ENCODE measurements around the gene CA5A.

CA5A gene

DNA sequence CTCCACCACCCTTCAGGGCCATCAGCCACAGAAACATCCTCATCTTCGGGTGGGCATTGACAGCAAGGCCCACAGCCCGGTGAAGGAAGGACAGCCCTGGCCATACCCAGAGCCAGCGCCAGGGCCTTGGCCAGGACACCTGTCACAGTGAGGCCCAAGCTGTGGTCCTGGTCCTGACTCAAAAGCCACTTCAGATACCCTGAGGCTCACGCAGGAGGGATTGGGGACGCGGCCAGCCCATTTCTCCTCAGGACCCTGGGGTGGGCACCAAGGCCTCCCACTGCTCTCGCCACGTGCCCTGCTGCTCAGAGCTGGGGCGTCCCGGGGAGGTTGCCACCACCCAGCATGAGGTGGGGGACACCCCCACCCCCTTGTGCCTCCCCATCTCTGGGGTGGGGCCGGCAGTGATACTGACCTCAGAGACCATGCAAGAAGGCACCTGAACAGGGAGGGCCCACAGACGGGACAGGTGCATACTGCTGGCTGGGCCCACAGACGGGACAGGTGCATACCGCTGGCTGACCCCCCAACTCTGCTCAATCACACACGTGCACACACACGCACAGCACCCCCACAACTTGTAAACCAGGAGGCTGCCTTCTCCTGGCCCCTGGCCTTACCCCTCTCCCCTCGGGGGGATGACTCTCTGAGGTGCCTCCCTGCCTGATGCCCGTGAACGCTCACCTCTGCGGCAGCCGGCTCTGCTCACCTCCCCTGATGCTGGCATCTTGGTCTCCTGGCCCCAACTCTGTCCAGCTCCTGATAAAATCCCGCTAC lies 81.2 kb downstream of the CA5A start:
- Histone ChIP-seq H2BK15ac (replicated peaks; ENCODE audit: low read depth) (no peak overlapping the region), H2BK120ac (ENCODE audit: low read depth, low read length) (no peak overlapping the region), H3K4me2 (ENCODE audit: low read length) (no peak overlapping the region), H4K5ac (ENCODE audit: low read length) (no peak overlapping the region), H2AK5ac (ENCODE audit: low read length) (no peak overlapping the region), H2BK5ac (ENCODE audit: low read length) (no peak overlapping the region), H3K27ac (ENCODE audit: low read depth, low read length) (peak overlapping the region; percentile 13), H3K4ac (ENCODE audit: low read depth, low read length) (no peak overlapping the region), H3K36me3 (ENCODE audit: control insufficient read depth, insufficient read depth, low read length) (peaks cover 10% of the 10 kb centered on the region), H3K79me2 (ENCODE audit: control insufficient read depth, insufficient read depth, low read length) (peaks cover 84% of the 10 kb centered on the region), H3K23ac (ENCODE audit: low read length) (no peak overlapping the region), H3K4me3 (ENCODE audit: low read length) (no peak overlapping the region), H3K79me1 (ENCODE audit: low read length) (peaks cover 11% of the 10 kb centered on the region), H3K27me3 (ENCODE audit: insufficient read depth, low read length, poor library complexity) (no peaks in the 10 kb centered on the region), H3K56ac (ENCODE audit: low read length) (peak overlapping the region; percentile 30), H4K8ac (ENCODE audit: low read depth, low read length) (no peak overlapping the region), H3K18ac (ENCODE audit: low read length) (no peak overlapping the region), H3K9ac (ENCODE audit: low read length) (no peak overlapping the region), H3K4me1 (ENCODE audit: control insufficient read depth, low read depth, low read length) (peaks cover 10% of the 10 kb centered on the region)
- no peak for DNase-seq
- WGBS (ENCODE audit: extremely low coverage, insufficient coverage, low lambda C conversion rate), result no CpG with 5 or more reads among the region's 22 CpGs

DNA sequence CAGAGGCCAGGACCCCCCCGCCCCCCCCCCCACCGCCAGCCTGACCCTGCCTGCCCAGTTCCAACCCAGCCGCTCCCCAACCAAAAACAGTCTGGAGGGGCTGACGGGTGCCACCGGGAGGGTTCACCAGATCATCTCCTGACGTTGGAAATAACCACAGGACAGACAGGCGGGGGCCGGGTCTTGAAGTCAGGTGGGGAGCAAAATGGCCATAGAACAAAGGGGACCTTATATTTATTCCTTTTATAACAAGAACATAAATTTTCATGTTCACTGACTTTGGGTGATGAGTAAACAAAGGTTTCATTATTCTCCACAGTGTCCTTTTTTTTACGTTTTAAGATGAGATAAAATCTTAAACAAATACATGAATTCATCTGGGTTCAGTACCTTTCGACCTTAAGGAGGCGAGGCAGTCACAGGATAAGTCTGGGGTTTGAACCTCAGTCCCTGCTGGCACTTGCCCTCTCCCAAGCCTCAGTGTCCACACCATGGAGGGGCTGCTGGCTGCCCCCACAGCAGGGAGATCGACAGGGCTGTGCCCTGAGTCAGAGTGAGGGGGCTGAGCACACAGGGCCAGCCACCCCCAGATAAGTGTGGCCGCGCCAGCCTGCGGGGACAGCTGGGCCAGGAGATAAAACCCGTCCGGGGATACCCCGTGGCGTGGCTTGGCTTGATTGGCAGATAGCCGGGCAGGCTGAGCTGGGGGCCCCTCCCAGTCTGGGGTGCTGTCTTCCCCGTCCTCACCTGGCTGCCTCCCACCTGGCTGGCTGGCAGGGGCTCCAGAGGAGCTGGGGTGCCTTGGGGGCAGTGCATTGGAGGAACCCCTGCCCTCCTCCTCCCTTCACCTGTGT lies 82.0 kb downstream of the CA5A start:
- peaks cover 12% of the 10 kb centered on the region for H3K36me3 ChIP-seq (ENCODE audit: control insufficient read depth, insufficient read depth, low read length)
- H3K4me2 ChIP-seq (ENCODE audit: low read length), result no peak overlapping the region
- H3K79me1 ChIP-seq (ENCODE audit: low read length), result peaks cover 13% of the 10 kb centered on the region
- peaks cover 10% of the 10 kb centered on the region for H3K4me1 ChIP-seq (ENCODE audit: control insufficient read depth, low read depth, low read length)
- no peak overlapping the region for H3K4me3 ChIP-seq (ENCODE audit: low read length)
- no peak for DNase-seq
- H2AK5ac ChIP-seq (ENCODE audit: low read length), result no peak overlapping the region
- H3K9ac ChIP-seq (ENCODE audit: low read length), result peak overlapping the region; percentile 52
- H2BK15ac ChIP-seq (replicated peaks; ENCODE audit: low read depth), result no peak overlapping the region
- H3K18ac ChIP-seq (ENCODE audit: low read length), result peak overlapping the region; percentile 29
- no CpG with 5 or more reads among the region's 21 CpGs for WGBS (ENCODE audit: extremely low coverage, insufficient coverage, low lambda C conversion rate)
- no peaks in the 10 kb centered on the region for H3K27me3 ChIP-seq (ENCODE audit: insufficient read depth, low read length, poor library complexity)
- H2BK5ac ChIP-seq (ENCODE audit: low read length), result no peak overlapping the region
- peak overlapping the region; percentile 52 for H3K56ac ChIP-seq (ENCODE audit: low read length)
- no peak overlapping the region for H3K23ac ChIP-seq (ENCODE audit: low read length)
- H4K8ac ChIP-seq (ENCODE audit: low read depth, low read length), result no peak overlapping the region
- peaks cover 86% of the 10 kb centered on the region for H3K79me2 ChIP-seq (ENCODE audit: control insufficient read depth, insufficient read depth, low read length)
- no peak overlapping the region for H3K4ac ChIP-seq (ENCODE audit: low read depth, low read length)
- H4K5ac ChIP-seq (ENCODE audit: low read length), result no peak overlapping the region
- no peak overlapping the region for H2BK120ac ChIP-seq (ENCODE audit: low read depth, low read length)
- H3K27ac ChIP-seq (ENCODE audit: low read depth, low read length), result peak overlapping the region; percentile 13

DNA sequence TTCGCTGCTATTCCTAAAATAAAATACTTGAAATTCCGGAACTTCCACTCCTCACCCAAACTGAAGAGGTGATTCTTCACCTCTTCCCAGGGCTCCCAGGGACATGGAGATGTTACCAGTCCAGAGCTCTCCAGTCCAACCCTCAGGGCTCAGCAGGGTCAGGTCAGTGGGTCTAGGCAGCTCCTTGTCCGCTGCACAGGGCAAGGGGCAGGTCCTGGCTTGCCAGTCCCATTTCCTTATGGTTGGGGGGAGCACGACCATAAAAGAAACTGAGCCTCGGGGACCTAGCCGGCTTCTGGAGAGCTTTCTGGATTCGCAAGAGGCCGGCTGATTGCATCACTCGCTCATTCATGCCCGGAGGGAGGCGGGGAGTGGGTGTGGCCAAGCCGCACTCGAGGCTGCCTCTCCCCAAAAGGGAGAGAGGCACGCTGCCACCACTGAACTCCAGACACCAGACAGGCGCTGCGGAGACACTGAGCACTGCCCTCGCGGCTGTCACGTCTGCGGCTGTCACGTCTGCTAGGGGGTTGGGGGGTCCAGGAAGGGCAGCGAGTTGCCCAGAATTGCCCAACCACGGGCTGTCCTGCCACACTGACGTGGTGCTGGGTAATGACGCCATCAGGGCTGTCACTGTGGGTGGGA lies 82.8 kb downstream of the CA5A start:
- Histone ChIP-seq H4K8ac (ENCODE audit: low read depth, low read length) (peak overlapping the region; percentile 41), H3K56ac (ENCODE audit: low read length) (peak overlapping the region; percentile 94), H3K4ac (ENCODE audit: low read depth, low read length) (peak overlapping the region; percentile 96), H3K27me3 (ENCODE audit: insufficient read depth, low read length, poor library complexity) (no peaks in the 10 kb centered on the region), H3K18ac (ENCODE audit: low read length) (peak overlapping the region; percentile 91), H3K79me1 (ENCODE audit: low read length) (peaks cover 13% of the 10 kb centered on the region), H2AK5ac (ENCODE audit: low read length) (no peak overlapping the region), H3K9ac (ENCODE audit: low read length) (peak overlapping the region; percentile 80), H3K23ac (ENCODE audit: low read length) (no peak overlapping the region), H3K79me2 (ENCODE audit: control insufficient read depth, insufficient read depth, low read length) (peaks cover 86% of the 10 kb centered on the region), H2BK120ac (ENCODE audit: low read depth, low read length) (peak overlapping the region; percentile 90), H3K4me2 (ENCODE audit: low read length) (no peak overlapping the region), H3K4me3 (ENCODE audit: low read length) (no peak overlapping the region), H2BK15ac (replicated peaks; ENCODE audit: low read depth) (no peak overlapping the region), H3K4me1 (ENCODE audit: control insufficient read depth, low read depth, low read length) (peaks cover 10% of the 10 kb centered on the region), H3K27ac (ENCODE audit: low read depth, low read length) (peak overlapping the region; percentile 71), H3K36me3 (ENCODE audit: control insufficient read depth, insufficient read depth, low read length) (peaks cover 13% of the 10 kb centered on the region), H2BK5ac (ENCODE audit: low read length) (peak overlapping the region; percentile 97), H4K5ac (ENCODE audit: low read length) (no peak overlapping the region)
- no CpG with 5 or more reads among the region's 25 CpGs for WGBS (ENCODE audit: extremely low coverage, insufficient coverage, low lambda C conversion rate)
- DNase-seq, result peak; percentile 96

DNA sequence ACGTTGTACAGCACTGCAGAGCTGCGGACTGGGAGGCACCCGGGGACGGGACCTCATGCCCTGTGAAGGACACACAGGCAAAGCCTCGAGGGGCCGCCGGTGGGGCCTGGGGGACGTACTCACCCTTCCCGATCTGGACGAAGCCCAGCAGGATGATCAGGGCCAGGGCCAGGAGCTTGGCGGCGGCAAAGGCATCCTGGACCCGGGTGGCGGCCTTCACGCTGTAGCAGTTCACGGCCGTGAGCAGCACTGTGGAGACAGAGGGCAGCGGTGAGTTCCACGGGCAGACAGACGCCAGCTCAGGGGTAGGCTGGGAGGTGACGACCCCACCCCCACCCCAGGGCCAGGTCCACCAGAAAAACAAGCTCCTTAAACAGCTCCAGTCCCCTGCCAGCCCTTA lies 84.7 kb downstream of the CA5A start:
- H4K8ac ChIP-seq (ENCODE audit: low read depth, low read length), result no peak overlapping the region
- peak overlapping the region; percentile 94 for H3K56ac ChIP-seq (ENCODE audit: low read length)
- H3K79me1 ChIP-seq (ENCODE audit: low read length), result peaks cover 19% of the 10 kb centered on the region
- peak overlapping the region; percentile 94 for H2BK5ac ChIP-seq (ENCODE audit: low read length)
- H3K4me1 ChIP-seq (ENCODE audit: control insufficient read depth, low read depth, low read length), result peaks cover 10% of the 10 kb centered on the region
- H2BK15ac ChIP-seq (replicated peaks; ENCODE audit: low read depth), result no peak overlapping the region
- no peak overlapping the region for H2BK120ac ChIP-seq (ENCODE audit: low read depth, low read length)
- no peak overlapping the region for H3K4ac ChIP-seq (ENCODE audit: low read depth, low read length)
- H3K4me2 ChIP-seq (ENCODE audit: low read length), result no peak overlapping the region
- peaks cover 19% of the 10 kb centered on the region for H3K36me3 ChIP-seq (ENCODE audit: control insufficient read depth, insufficient read depth, low read length)
- peak overlapping the region; percentile 80 for H3K9ac ChIP-seq (ENCODE audit: low read length)
- no peak overlapping the region for H2AK5ac ChIP-seq (ENCODE audit: low read length)
- H3K4me3 ChIP-seq (ENCODE audit: low read length), result no peak overlapping the region
- peak overlapping the region; percentile 71 for H3K27ac ChIP-seq (ENCODE audit: low read depth, low read length)
- DNase-seq, result peak; percentile 75
- no CpG with 5 or more reads among the region's 21 CpGs for WGBS (ENCODE audit: extremely low coverage, insufficient coverage, low lambda C conversion rate)
- no peak overlapping the region for H4K5ac ChIP-seq (ENCODE audit: low read length)
- H3K27me3 ChIP-seq (ENCODE audit: insufficient read depth, low read length, poor library complexity), result no peaks in the 10 kb centered on the region
- no peak overlapping the region for H3K18ac ChIP-seq (ENCODE audit: low read length)
- H3K23ac ChIP-seq (ENCODE audit: low read length), result no peak overlapping the region
- H3K79me2 ChIP-seq (ENCODE audit: control insufficient read depth, insufficient read depth, low read length), result peaks cover 87% of the 10 kb centered on the region

DNA sequence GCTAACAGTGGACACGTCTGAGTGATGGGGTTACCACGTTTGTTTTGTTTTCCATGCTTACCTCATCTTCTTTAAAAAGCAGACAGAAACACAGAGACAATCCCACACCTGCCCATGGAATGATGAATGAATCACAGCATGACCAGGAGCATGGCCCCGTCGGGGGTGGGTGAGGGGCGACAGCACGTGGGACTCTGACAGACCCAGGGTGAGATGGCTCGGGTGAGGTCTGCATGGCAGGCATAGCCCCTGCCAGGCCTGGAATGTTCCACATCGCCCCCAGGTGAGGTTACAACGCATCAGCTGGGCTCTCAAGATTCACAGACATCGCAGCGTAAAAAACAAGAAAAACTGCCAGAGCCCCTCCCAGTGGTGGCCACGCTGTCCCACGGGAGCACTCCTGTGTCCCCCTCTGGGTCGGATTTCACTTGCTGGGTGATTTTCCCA lies 85.2 kb downstream of the CA5A start:
- Histone ChIP-seq H3K9ac (ENCODE audit: low read length) (no peak overlapping the region), H2BK15ac (replicated peaks; ENCODE audit: low read depth) (no peak overlapping the region), H3K79me2 (ENCODE audit: control insufficient read depth, insufficient read depth, low read length) (peaks cover 87% of the 10 kb centered on the region), H4K5ac (ENCODE audit: low read length) (no peak overlapping the region), H3K18ac (ENCODE audit: low read length) (no peak overlapping the region), H3K4me2 (ENCODE audit: low read length) (no peak overlapping the region), H3K36me3 (ENCODE audit: control insufficient read depth, insufficient read depth, low read length) (peaks cover 19% of the 10 kb centered on the region), H3K4me1 (ENCODE audit: control insufficient read depth, low read depth, low read length) (peaks cover 10% of the 10 kb centered on the region), H3K4me3 (ENCODE audit: low read length) (no peak overlapping the region), H4K8ac (ENCODE audit: low read depth, low read length) (no peak overlapping the region), H3K27me3 (ENCODE audit: insufficient read depth, low read length, poor library complexity) (no peaks in the 10 kb centered on the region), H3K23ac (ENCODE audit: low read length) (no peak overlapping the region), H3K56ac (ENCODE audit: low read length) (peak overlapping the region; percentile 57), H2AK5ac (ENCODE audit: low read length) (no peak overlapping the region), H3K79me1 (ENCODE audit: low read length) (peaks cover 19% of the 10 kb centered on the region), H3K4ac (ENCODE audit: low read depth, low read length) (no peak overlapping the region), H3K27ac (ENCODE audit: low read depth, low read length) (peak overlapping the region; percentile 54), H2BK120ac (ENCODE audit: low read depth, low read length) (no peak overlapping the region), H2BK5ac (ENCODE audit: low read length) (no peak overlapping the region)
- DNase-seq, result peak; percentile 51
- no CpG with 5 or more reads among the region's 14 CpGs for WGBS (ENCODE audit: extremely low coverage, insufficient coverage, low lambda C conversion rate)

Data from mesendoderm (in vitro differentiated cells).